Measurements from ENCODE around the gene MEG3. TPM values are rescaled to one million over a fixed set of nuclear protein-coding genes. Genes with fewer than 3 reads are reported as not detected.

Gene MEG3
- total and polyA plus RNA-seq, 2 of the 4 experiments (the other 2 are of a cell fraction): 31.5 to 556 TPM

DNA sequence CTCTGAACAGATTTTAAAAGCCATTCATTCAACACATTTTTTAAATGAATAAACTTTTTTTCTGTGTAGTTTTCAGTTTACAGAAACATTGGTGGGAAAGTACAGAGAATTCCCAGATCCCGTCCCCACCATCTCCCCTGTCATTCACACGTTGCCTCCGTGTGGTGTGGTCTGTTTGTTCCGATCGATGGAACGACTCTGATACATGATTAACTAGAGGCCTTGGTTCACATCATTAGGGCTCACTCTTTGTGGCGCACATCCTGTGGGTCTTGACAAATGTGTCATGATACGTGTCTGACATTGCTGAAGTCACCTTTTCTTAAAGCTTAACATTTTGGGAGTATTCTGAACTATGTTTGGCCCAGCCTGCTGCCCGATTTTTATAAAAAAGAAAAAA lies 18.5 kb downstream of the MEG3 start (continued):
- TF ChIP-seq CTCF (conservative IDR thresholded peaks at IDR 0.05; ENCODE audit: low read depth, low read length) (no peak), NFE2L2 (IDR thresholded peaks at IDR 0.05; ENCODE audit: low read depth, low read length) (no peak)

DNA sequence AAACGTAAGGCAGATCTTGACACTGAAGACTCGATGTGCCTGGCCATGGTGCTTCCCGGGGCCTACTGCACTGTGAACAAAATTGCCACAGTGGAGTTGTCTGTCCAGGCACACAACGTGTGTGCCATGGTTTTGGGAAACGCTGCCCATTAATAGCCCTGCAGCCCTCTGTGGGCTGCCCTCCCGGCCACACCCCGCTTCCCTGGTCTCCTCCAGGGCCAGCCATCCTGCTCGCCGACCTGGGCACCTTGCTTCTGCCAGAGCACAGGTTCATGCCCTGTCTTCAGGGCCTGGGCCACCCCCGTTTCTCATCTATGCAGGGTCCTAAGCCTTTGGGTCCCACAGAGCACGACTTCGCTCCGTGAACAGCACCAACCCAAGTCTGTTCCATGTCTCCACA lies 18.9 kb downstream of the MEG3 start:
- Histone ChIP-seq H3K4me3 (ENCODE audit: insufficient read depth, low read depth, low read length) (no peak overlapping the region), H4K5ac (ENCODE audit: low read depth, low read length) (no peak overlapping the region), H2BK15ac (ENCODE audit: low read depth, low read length) (no peak overlapping the region), H3K4me2 (ENCODE audit: low read depth, low read length) (no peak overlapping the region), H3K9me1 (ENCODE audit: insufficient read depth, low read length) (peaks cover 4% of the 10 kb centered on the region; the same call in 1 of the 2 replicates), H3K4ac (ENCODE audit: low read depth, low read length) (no peak overlapping the region), H3K14ac (replicated peaks; ENCODE audit: low read depth, low read length) (no peak overlapping the region), H3K23ac (ENCODE audit: low read depth, low read length) (no peak overlapping the region), H4K8ac (ENCODE audit: low read depth in 2 of 2, low read length in 2 of 2) (no peak overlapping the region), H2BK120ac (ENCODE audit: low read depth, low read length) (no peak overlapping the region), H2BK20ac (ENCODE audit: low read depth, low read length) (no peak overlapping the region), H3K27ac (ENCODE audit: insufficient read depth, low read length) (no peak overlapping the region), H3K56ac (ENCODE audit: extremely low read depth, insufficient read depth, low read length) (no peak overlapping the region), H4K20me1 (ENCODE audit: insufficient read depth, low read length) (peaks cover 99% of the 10 kb centered on the region), H2AK9ac (replicated peaks; ENCODE audit: low read depth, low read length, poor library complexity) (no peak overlapping the region), H2AK5ac (ENCODE audit: low read depth, low read length) (no peak overlapping the region), H4K91ac (ENCODE audit: insufficient read depth, low read depth, low read length) (no peak overlapping the region), H3K9me3 (ENCODE audit: control insufficient read depth, insufficient read depth, low read length) (no peaks in the 10 kb centered on the region), H3K27me3 (ENCODE audit: control insufficient read depth, insufficient read depth, low read length) (no peaks in the 10 kb centered on the region), H3K36me3 (ENCODE audit: control insufficient read depth, insufficient read depth, low read length) (peaks cover 56% of the 10 kb centered on the region), H2BK5ac (ENCODE audit: low read depth, low read length, poor library complexity, severe bottlenecking) (no peak overlapping the region), H3K18ac (ENCODE audit: low read depth, low read length) (no peak overlapping the region), H2AFZ (replicated peaks; ENCODE audit: low read length, poor library complexity) (no peak overlapping the region), H3K4me1 (ENCODE audit: control insufficient read depth, insufficient read depth, low read length) (peaks cover 16% of the 10 kb centered on the region), H3K9ac (ENCODE audit: low read depth, low read length) (no peak overlapping the region), H3K79me1 (ENCODE audit: low read depth in 1 of 2, low read length in 2 of 2) (peaks cover 3 to 58% of the 10 kb centered on the region in 2 experiments; a peak in 3 of 4 replicates)
- in situ Hi-C loops (cut with MboI; ENCODE audit: low sequenced_read_pairs): loop anchor here (10.0 kb wide), 1 partner anchor 460 kb away; no protein-coding TSS in a partner anchor
- no peak for TF ChIP-seq BHLHE40 (IDR thresholded peaks at IDR 0.05; ENCODE audit: low read depth, low read length)
- peak; percentile 52 for TF ChIP-seq POLR2A (IDR thresholded peaks at IDR 0.05; ENCODE audit: low read depth, low read length)
- TF ChIP-seq NFE2L2 (IDR thresholded peaks at IDR 0.05; ENCODE audit: low read depth, low read length): no peak
- TF ChIP-seq CEBPB (IDR thresholded peaks at IDR 0.05; ENCODE audit: low read depth, low read length): no peak
- TF ChIP-seq RCOR1 (IDR thresholded peaks at IDR 0.05; ENCODE audit: insufficient replicate concordance, low read length): no peak
- no peak for TF ChIP-seq MAZ (IDR thresholded peaks at IDR 0.05; ENCODE audit: borderline replicate concordance, low read depth, low read length)
- no peak for TF ChIP-seq MAFK (IDR thresholded peaks at IDR 0.05; ENCODE audit: low read depth, low read length)
- BruUV-seq (replicated peaks): no TSS peak
- intact Hi-C loops (cut with micrococcal nuclease): loop anchor here (5.0 kb wide), 1 partner anchor 183 kb away; no protein-coding TSS in a partner anchor
- WGBS, 2 experiments (ENCODE audit: extremely low coverage in 2 of 2, insufficient read length in 1 of 2): 100% methylated on average over 4 of the region's 13 CpGs; no CpG with 5 or more reads in 1 of the 2 experiments
- POLR2A ChIA-PET (ENCODE audit: unreplicated experiment): no interaction called here
- dilution Hi-C loops (cut with HindIII; ENCODE audit: low sequenced_read_pairs, unreplicated experiment): no loop called here
- ATAC-seq (ENCODE audit: low read depth) (no peak), DNase-seq (no peak)
- CTCF ChIA-PET: no interaction called here
